ENCODE measurements around the gene COL6A1. TPM values are rescaled to one million over a fixed set of nuclear protein-coding genes. Genes with fewer than 3 reads are reported as not detected.

COL6A1 gene
- total RNA-seq, 4 donors from 2014 or later: 96.1 to 213 (median 162) TPM

DNA sequence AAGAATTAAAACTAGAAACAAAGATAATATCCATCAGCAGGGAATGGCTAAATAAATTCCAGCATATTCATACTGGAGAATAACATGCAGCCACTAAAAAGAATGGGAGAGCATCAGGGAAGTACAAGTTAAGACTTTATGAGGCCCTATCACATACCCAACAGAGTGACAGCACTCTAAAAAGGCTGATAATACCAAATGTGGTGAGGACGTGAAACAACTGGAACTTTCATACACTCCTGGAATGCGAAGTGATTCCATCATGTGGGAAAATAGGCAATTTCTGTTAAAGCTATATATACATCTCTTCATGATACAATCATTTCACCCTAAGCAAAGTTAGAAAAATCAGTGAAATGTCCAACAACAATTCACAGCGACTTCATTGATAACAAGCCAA lies 42.6 kb downstream of the COL6A1 start:
- H3K4me3 ChIP-seq (replicated peaks in 1 of 3): no peak overlapping the region
- H3K27me3 ChIP-seq: no peaks in the 10 kb centered on the region
- TF ChIP-seq, protein P1, sequence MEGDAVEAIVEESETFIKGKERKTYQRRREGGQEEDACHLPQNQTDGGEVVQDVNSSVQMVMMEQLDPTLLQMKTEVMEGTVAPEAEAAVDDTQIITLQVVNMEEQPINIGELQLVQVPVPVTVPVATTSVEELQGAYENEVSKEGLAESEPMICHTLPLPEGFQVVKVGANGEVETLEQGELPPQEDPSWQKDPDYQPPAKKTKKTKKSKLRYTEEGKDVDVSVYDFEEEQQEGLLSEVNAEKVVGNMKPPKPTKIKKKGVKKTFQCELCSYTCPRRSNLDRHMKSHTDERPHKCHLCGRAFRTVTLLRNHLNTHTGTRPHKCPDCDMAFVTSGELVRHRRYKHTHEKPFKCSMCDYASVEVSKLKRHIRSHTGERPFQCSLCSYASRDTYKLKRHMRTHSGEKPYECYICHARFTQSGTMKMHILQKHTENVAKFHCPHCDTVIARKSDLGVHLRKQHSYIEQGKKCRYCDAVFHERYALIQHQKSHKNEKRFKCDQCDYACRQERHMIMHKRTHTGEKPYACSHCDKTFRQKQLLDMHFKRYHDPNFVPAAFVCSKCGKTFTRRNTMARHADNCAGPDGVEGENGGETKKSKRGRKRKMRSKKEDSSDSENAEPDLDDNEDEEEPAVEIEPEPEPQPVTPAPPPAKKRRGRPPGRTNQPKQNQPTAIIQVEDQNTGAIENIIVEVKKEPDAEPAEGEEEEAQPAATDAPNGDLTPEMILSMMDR (IDR thresholded peaks at IDR 0.05): no peak
- TF ChIP-seq POLR2A (IDR thresholded peaks at IDR 0.05): no peak
- intact Hi-C loops (cut with DNase I): no loop called here
- no peaks in the 10 kb centered on the region for H3K9me3 ChIP-seq
- H3K27ac ChIP-seq: no peak overlapping the region
- no peaks in the 10 kb centered on the region for H3K4me1 ChIP-seq
- H3K36me3 ChIP-seq: no peaks in the 10 kb centered on the region
- no peak for DNase-seq
- 83 to 88% methylated on average over 3 of the region's 3 CpGs for WGBS, 2 donors

DNA sequence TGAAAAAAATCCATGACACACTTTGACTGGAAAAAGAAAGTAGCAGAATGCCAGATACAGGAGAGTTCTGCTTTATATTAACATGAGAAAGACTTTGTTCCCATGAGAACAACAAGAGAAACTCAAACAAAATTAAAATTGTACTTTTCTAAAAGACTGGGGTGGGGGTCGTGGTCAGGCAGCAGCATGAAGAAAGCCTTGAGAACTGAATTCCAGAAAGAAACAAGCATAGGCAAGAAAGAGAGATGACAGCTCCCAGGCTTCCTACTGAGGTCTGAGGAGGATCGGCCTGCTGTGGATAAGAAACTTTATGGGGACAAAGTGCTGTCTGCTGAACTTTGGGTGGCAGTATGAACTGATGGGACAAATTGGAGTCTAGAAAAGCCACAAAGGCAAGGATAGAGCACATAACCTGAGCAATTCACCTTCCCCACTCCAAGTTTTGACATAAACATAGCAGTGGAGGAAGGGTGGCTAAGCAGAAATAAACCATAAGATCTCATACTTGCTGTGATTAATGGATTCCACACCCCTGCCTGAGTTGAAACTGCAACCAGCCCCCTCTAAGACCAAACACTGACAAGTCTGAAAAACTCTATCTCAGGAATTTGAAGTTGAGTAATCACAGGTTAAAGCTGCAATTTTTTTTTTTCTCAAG lies 43.7 kb downstream of the COL6A1 start:
- H3K36me3 ChIP-seq: no peaks in the 10 kb centered on the region
- no peak overlapping the region for H3K4me3 ChIP-seq (replicated peaks in 1 of 3)
- no peaks in the 10 kb centered on the region for H3K9me3 ChIP-seq
- no peak for DNase-seq
- H3K4me1 ChIP-seq: no peaks in the 10 kb centered on the region
- intact Hi-C loops (cut with DNase I): no loop called here
- no peaks in the 10 kb centered on the region for H3K27me3 ChIP-seq
- 44 to 58% methylated on average over 2 of the region's 2 CpGs for WGBS, 2 donors
- TF ChIP-seq, protein P1 (IDR thresholded peaks at IDR 0.05): no peak
- TF ChIP-seq POLR2A (IDR thresholded peaks at IDR 0.05): no peak
- no peak overlapping the region for H3K27ac ChIP-seq

DNA sequence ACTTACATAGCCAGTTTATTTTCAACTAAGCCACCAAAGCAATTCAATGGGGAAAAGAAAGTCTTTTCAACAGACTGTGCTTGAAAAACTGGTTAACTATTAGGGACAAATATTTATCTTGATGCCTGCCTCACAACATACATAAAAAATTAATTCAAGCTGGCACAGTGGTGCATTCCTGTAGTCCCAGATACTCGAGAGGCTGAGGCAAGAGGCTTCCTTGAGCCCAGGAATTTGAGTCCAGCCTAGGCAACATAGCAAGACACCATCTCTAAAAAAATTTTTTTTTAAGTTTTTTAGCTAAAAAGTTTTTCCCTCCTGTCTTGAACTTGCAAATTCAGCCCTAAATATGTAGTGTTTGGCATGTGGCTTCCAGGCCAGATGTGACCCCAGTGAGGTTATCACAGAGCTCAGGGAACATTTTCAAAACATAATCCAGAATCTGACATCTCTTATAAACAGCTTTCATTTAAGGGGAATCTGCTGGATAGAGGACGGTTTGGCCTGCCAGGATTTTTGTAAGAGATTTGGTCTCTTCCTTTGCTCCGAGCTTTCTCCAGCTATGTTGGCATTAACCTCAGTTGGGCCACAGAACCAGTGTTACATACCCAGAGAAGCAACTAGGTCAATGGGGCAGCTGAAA lies 46.4 kb downstream of the COL6A1 start:
- intact Hi-C loops (cut with DNase I): no loop called here
- H3K4me1 ChIP-seq: no peaks in the 10 kb centered on the region

DNA sequence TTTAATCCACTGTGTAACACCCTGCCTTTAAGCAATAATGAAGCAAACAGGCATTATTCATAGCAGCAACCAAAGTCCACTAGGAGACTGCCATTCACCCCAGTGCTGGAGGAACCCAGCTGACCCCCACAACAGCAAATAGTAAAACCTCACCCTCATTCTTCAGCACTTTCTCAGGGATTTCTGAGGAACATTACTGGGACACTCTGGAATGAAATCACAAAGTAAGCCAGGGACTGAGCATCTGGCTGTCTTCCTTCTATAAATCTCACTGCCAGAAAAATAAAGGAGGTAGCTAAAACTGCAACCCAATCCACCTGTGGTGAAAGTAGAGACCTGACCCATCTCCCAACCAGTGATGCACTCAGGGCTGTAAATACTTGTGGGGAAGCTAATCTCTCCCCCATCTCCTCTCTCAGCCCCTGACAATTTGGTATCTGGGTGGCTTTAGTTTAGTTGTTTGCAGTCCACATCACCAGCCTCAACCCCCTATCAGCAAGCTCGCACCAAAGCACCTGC lies 47.1 kb downstream of the COL6A1 start:
- 74 to 100% methylated on average over 1 of the region's 1 CpG for WGBS, 2 donors
- TF ChIP-seq POLR2A (IDR thresholded peaks at IDR 0.05): no peak
- TF ChIP-seq, protein P1 (IDR thresholded peaks at IDR 0.05): no peak
- intact Hi-C loops (cut with DNase I): no loop called here
- Histone ChIP-seq H3K27me3 (no peaks in the 10 kb centered on the region), H3K9me3 (no peaks in the 10 kb centered on the region), H3K4me3 (replicated peaks in 1 of 3) (no peak overlapping the region), H3K36me3 (no peaks in the 10 kb centered on the region), H3K27ac (no peak overlapping the region), H3K4me1 (no peaks in the 10 kb centered on the region)
- no peak for DNase-seq

More for the DNA sequence above, 46.4 kb downstream of the COL6A1 start:
- H3K27me3 ChIP-seq: no peaks in the 10 kb centered on the region
- TF ChIP-seq, protein P1 (IDR thresholded peaks at IDR 0.05): no peak
- TF ChIP-seq POLR2A (IDR thresholded peaks at IDR 0.05): no peak
- no peaks in the 10 kb centered on the region for H3K9me3 ChIP-seq
- 57 to 61% methylated on average over 3 of the region's 3 CpGs for WGBS, 2 donors
- no peaks in the 10 kb centered on the region for H3K36me3 ChIP-seq
- H3K27ac ChIP-seq: no peak overlapping the region
- no peak for DNase-seq
- no peak overlapping the region for H3K4me3 ChIP-seq (replicated peaks in 1 of 3)
